Cardiac fibroblast (primary cell): ENCODE results near the gene GEMIN4.

Source experiments
- DNase-seq, 2 donors: peaks; one replicate each; pipeline versions ENCODE4 v3.0.0 to v3.0.0-alpha.2; 2010; ENCODE audit warnings: low read depth in 2 of 2
- H3K4me3 ChIP-seq, 2 donors: replicated peaks in 1 of 2; 1 replicate in 1 of 2; 2 replicates in 1 of 2; pipeline ENCODE4 v1.5.1; 2011; ENCODE audit warnings: low read depth in 2 of 2, low read length in 2 of 2, mild to moderate bottlenecking in 2 of 2, moderate library complexity in 1 of 2
- TF ChIP-seq, protein P1 (sequence below): IDR thresholded peaks from one replicate; pipeline ENCODE4 v1.5.1; 2011; ENCODE audit warnings: low read depth, mild to moderate bottlenecking, low read length, inconsistent platforms

GEMIN4 gene

DNA sequence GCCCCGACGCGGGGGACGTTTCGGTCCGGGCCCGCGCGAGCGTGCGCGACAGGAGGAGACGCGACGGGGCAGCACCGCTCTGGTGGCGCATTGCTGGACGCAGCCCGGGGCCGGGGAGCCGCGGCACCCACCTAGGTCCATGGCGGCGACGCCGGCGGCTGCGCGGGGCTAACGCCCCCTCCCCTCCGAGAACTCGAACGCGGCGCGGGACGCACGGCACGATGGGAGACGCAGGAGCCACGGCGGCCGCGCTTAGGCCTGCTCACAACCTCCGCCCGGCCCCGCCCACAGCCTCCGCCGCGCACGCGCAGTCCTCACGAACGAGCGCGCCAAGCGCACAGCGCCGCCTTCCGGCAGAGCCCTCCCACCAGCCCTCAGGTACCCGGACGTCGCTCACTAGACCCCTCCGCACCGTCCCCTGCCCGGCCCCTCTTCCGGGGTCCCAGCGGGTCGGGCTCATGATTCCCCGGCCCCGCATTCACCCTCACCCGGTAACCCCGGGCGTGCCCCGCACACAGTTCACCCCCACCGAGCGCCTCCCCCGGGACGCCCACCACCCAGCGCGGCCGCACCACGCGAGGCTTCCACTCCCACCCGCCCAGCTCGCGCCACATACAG is at the start of gene GEMIN4:
GEMIN4 (minus strand) TSS at position 263 of the 618 bp plus-strand sequence; CDS start at position 141, 122 bp downstream.
- peak; percentile 87 to 91 for DNase-seq
- peak within 1 kb of the TSS; percentile 74 to 75 for H3K4me3 ChIP-seq
- TF ChIP-seq, protein P1, sequence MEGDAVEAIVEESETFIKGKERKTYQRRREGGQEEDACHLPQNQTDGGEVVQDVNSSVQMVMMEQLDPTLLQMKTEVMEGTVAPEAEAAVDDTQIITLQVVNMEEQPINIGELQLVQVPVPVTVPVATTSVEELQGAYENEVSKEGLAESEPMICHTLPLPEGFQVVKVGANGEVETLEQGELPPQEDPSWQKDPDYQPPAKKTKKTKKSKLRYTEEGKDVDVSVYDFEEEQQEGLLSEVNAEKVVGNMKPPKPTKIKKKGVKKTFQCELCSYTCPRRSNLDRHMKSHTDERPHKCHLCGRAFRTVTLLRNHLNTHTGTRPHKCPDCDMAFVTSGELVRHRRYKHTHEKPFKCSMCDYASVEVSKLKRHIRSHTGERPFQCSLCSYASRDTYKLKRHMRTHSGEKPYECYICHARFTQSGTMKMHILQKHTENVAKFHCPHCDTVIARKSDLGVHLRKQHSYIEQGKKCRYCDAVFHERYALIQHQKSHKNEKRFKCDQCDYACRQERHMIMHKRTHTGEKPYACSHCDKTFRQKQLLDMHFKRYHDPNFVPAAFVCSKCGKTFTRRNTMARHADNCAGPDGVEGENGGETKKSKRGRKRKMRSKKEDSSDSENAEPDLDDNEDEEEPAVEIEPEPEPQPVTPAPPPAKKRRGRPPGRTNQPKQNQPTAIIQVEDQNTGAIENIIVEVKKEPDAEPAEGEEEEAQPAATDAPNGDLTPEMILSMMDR, result peak; percentile 76

- H3K4me3 ChIP-seq, result no peak overlapping the region
- TF ChIP-seq, protein P1, result no peak
- peak in 1 of 2 donors; percentile 20 for DNase-seq
Measured at GRCh38 chr17:801660-802059, 49.6 kb upstream of the GEMIN4 start.

DNA sequence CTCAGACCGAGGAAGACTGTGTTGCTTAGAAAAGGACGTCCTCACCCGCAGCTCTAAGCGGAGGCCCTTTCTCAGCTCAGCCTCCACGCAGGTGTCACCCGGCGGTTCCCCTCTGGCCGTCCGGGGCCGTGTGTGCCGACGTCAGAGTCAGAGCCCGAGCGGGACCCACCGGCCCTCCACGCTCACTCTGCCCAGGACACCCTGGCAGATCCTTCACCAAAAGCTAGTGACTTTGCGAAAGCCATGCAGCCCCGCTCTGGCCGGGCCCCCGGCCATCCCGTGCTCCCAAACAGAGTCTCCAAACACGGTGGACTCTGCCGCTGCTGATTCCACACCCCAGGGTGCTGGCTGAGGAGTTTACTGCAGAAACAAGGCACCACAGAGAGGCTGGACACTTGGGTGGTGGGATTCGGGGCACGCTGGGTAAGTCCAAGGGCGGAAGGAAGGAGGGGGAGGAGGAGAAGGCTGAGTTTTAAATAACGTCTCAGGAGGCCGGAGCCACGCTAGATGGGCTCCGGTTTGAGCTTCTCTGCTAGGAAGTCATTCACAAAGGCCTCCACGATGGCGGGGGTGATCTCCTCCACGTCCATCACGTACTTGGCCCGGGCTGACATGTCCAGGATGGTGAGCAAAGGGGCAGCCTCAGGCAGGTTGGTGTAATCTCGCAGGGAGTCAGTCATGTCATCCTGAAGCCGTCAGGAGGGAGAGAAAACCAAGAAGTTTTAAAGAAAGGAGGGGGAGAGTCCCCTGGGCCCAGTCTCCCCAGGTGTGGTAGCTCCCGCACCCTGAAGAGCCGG is 48.6 kb upstream of the GEMIN4 start:
- DNase-seq, result no peak
- TF ChIP-seq, protein P1, result no peak
- no peak overlapping the region for H3K4me3 ChIP-seq

DNA sequence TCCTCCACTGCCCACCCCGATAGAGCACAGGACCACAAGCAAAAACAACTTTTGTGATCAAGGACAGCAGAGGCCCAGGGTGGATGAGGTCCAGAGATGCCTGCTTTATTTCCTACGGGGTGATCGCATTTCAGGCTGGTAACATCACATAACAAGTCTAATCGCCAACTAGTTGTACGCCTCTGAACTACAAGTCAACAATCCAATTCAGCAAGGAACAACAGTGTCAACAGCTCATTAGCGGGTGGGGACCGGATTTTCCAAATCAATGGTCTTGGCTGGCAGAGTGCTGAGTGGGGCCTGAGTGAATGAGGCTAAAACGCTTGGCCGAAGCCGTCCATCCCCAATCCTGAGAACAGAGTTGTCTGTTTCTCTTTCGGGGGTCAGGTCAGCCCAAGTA is 47.2 kb upstream of the GEMIN4 start:
- TF ChIP-seq, protein P1, result no peak
- H3K4me3 ChIP-seq, result no peak overlapping the region
- no peak for DNase-seq

- no peak for DNase-seq
- TF ChIP-seq, protein P1, result no peak
- H3K4me3 ChIP-seq, result no peak overlapping the region
Measured at GRCh38 chr17:798246-798645, 46.2 kb upstream of the GEMIN4 start.

GRCh38 chr17:797236-797840 is 45.3 kb upstream of the GEMIN4 start:
- TF ChIP-seq, protein P1, result no peak
- DNase-seq, result no peak
- no peak overlapping the region for H3K4me3 ChIP-seq
